ENCODE measurements around the gene MUC20. TPM values are rescaled to one million over a fixed set of nuclear protein-coding genes. Genes with fewer than 3 reads are reported as not detected.

The MUC20 gene
- polyA plus RNA-seq, 1 donor from 2014 or later, result 3.0 TPM

DNA sequence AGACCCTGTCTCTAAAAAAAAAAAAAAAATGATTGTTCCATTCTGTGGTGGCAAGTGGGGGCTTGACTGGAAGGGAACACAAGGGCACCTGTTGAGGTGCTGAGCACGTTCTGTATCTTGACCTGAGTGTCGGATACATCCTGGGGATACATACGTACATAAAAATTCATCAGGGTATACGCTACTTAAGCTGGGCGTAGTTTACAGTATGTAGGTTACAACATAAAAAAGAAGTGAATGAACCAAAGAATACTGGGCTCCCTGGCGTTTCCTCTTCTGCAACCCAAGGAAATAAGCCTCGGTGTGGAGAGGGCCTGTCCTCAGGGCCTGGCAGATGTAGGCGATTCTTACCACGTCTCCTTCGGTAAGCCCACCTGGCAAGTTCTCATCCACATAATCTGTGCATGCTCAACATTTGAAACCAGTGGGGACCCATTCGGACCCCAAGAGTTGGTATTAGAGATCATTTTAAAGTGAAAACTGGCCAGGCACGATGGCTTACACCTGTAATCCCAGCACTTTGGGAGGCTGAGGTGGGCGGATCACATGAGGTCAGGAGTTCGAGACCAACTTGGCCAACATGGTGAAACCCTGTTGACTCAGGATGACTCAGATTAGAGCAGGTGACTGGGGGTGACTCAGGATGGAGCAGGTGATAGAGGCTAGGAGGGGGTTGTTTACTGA, 5.1 kb upstream of the MUC20 start:
- no peak overlapping the region for H2AFZ ChIP-seq (ENCODE audit: low read depth, low read length)
- H3K4me2 ChIP-seq (ENCODE audit: low read length), result no peak overlapping the region
- H3K27ac ChIP-seq (ENCODE audit: low read length), result no peak overlapping the region
- no peaks in the 10 kb centered on the region for H3K79me2 ChIP-seq (replicated peaks; ENCODE audit: insufficient read depth, low read length)
- no peaks in the 10 kb centered on the region for H3K36me3 ChIP-seq (ENCODE audit: insufficient read depth, low read length)
- H4K20me1 ChIP-seq (ENCODE audit: insufficient read depth), result no peaks in the 10 kb centered on the region
- no peaks in the 10 kb centered on the region for H3K9me2 ChIP-seq (ENCODE audit: insufficient read depth, low read length)
- no peak overlapping the region for H3K9ac ChIP-seq (ENCODE audit: low read length)
- H3K4me3 ChIP-seq (ENCODE audit: low read length), result no peak overlapping the region
- H3K9me3 ChIP-seq (ENCODE audit: low read length), result no peaks in the 10 kb centered on the region
- H3F3A ChIP-seq (ENCODE audit: insufficient read depth, low read length, poor library complexity, severe bottlenecking), result no peaks in the 10 kb centered on the region
- H3K27me3 ChIP-seq (ENCODE audit: insufficient read depth, low read depth, low read length), result no peaks in the 10 kb centered on the region
- TF ChIP-seq SMC3 (conservative IDR thresholded peaks at IDR 0.05; ENCODE audit: poor library complexity), result no peak

DNA sequence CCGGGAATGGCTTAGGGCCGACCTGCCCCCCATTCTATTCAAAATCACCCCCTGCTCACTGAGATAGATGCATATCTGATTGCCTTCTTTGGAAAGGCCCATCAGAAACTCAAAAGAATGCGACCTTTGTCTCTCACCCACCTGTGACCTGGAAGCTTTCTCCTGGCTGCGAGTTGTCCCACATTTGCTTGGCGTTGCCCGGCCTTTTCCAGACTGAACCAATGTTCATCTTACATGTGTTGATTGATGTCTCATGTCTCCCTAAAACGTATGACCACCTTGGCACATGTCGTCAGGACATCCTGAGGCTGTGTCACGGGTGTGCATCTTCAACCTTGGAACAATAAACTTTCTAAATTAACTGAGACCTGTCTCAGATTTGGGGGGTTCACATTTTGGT, 3.4 kb upstream of the MUC20 start:
- H3K9me3 ChIP-seq (ENCODE audit: low read length), result no peaks in the 10 kb centered on the region
- no peaks in the 10 kb centered on the region for H3K79me2 ChIP-seq (replicated peaks; ENCODE audit: insufficient read depth, low read length)
- H2AFZ ChIP-seq (ENCODE audit: low read depth, low read length), result no peak overlapping the region
- H3K4me2 ChIP-seq (ENCODE audit: low read length), result no peak overlapping the region
- H3K9me2 ChIP-seq (ENCODE audit: insufficient read depth, low read length), result no peaks in the 10 kb centered on the region
- no peak overlapping the region for H3K27ac ChIP-seq (ENCODE audit: low read length)
- no peak overlapping the region for H3K9ac ChIP-seq (ENCODE audit: low read length)
- no peaks in the 10 kb centered on the region for H3F3A ChIP-seq (ENCODE audit: insufficient read depth, low read length, poor library complexity, severe bottlenecking)
- no peak for TF ChIP-seq CTCF (IDR thresholded peaks at IDR 0.05; ENCODE audit: poor library complexity, severe bottlenecking)
- H3K27me3 ChIP-seq (ENCODE audit: insufficient read depth, low read depth, low read length), result no peaks in the 10 kb centered on the region
- H4K20me1 ChIP-seq (ENCODE audit: insufficient read depth), result no peaks in the 10 kb centered on the region
- H3K36me3 ChIP-seq (ENCODE audit: insufficient read depth, low read length), result no peaks in the 10 kb centered on the region
- H3K4me3 ChIP-seq (ENCODE audit: low read length), result no peak overlapping the region

DNA sequence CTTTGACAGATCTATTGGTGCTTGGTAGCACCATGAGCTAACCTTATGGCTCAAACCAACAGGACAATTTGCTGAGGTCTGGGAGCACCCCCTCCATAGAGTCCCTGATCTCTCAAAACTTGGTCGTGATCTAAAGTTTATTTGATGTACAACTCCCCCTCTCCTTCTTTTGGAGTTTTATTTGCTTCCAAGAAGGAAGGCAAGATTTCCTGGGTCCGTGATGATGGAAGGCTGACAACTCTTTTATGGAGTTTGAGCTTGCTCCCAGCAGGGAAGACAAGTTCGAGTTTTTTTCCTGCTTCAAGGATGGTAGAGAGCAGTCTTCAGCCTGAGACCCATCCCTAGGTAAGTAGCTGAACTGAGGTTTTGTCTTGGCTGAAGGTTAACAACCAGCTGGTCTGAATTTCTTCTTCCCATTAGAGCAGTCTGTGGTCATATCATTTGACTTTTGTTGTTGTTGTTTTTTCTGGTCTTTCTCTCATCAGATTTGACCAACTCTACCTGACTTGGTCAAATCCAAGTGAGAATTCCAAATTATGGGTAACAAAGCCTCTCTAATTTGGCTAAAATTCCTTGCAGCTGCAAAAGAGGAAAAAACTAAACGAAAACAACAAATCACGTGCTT, 2.8 kb upstream of the MUC20 start:
- Histone ChIP-seq H3K27ac (ENCODE audit: low read length) (no peak overlapping the region), H3F3A (ENCODE audit: insufficient read depth, low read length, poor library complexity, severe bottlenecking) (no peaks in the 10 kb centered on the region), H3K9me3 (ENCODE audit: low read length) (no peaks in the 10 kb centered on the region), H3K27me3 (ENCODE audit: insufficient read depth, low read depth, low read length) (no peaks in the 10 kb centered on the region), H3K9me2 (ENCODE audit: insufficient read depth, low read length) (no peaks in the 10 kb centered on the region), H4K20me1 (ENCODE audit: insufficient read depth) (no peaks in the 10 kb centered on the region), H3K9ac (ENCODE audit: low read length) (no peak overlapping the region), H3K79me2 (replicated peaks; ENCODE audit: insufficient read depth, low read length) (no peaks in the 10 kb centered on the region), H3K36me3 (ENCODE audit: insufficient read depth, low read length) (no peaks in the 10 kb centered on the region), H3K4me2 (ENCODE audit: low read length) (no peak overlapping the region), H3K4me3 (ENCODE audit: low read length) (no peak overlapping the region), H2AFZ (ENCODE audit: low read depth, low read length) (no peak overlapping the region)
- TF ChIP-seq SMC3 (conservative IDR thresholded peaks at IDR 0.05; ENCODE audit: poor library complexity) (no peak), MXI1 (conservative IDR thresholded peaks at IDR 0.05; ENCODE audit: poor library complexity, severe bottlenecking) (no peak), EZH2 (IDR thresholded peaks at IDR 0.05; ENCODE audit: borderline replicate concordance, insufficient read depth, low read length, poor library complexity, severe bottlenecking) (no peak), POLR2AphosphoS5 (IDR thresholded peaks at IDR 0.05) (no peak), RAD21 (conservative IDR thresholded peaks at IDR 0.05) (no peak), CTCF (IDR thresholded peaks at IDR 0.05; ENCODE audit: poor library complexity, severe bottlenecking) (no peak), EP300 (conservative IDR thresholded peaks at IDR 0.05; ENCODE audit: poor library complexity, severe bottlenecking) (no peak), REST (IDR thresholded peaks at IDR 0.05; ENCODE audit: borderline replicate concordance) (no peak), TAF1 (IDR thresholded peaks at IDR 0.05; ENCODE audit: low read depth) (no peak)
